Ishikawa (cell line): ENCODE measurements around the gene NRXN3.

Source experiments
- CEBPB ChIP-seq: IDR thresholded peaks from 2 replicates; pipeline ENCODE4 v1.6.1; 2012
- CREB1 ChIP-seq: IDR thresholded peaks from 2 replicates; pipeline ENCODE4 v1.6.1; 2012; ENCODE audit warnings: low read depth
- EGR1 ChIP-seq: IDR thresholded peaks from 2 replicates; pipeline ENCODE4 v1.6.1; 2012
- EP300 ChIP-seq: IDR thresholded peaks from 2 replicates; pipeline ENCODE4 v1.6.1; 2012; ENCODE audit warnings: borderline replicate concordance
- FOXM1 ChIP-seq: IDR thresholded peaks from 2 replicates; pipeline ENCODE4 v1.6.1; 2012; ENCODE audit warnings: low read depth, borderline replicate concordance
- NFIC ChIP-seq: IDR thresholded peaks from 2 replicates; pipeline ENCODE4 v1.6.1; 2012
- RAD21 ChIP-seq: IDR thresholded peaks from 2 replicates; pipeline ENCODE4 v1.6.1; 2012; ENCODE audit warnings: low read depth
- REST ChIP-seq: IDR thresholded peaks from 2 replicates; pipeline ENCODE4 v1.6.1; 2012; ENCODE audit warnings: low read depth, mild to moderate bottlenecking
- TAF1 ChIP-seq: IDR thresholded peaks from 2 replicates; pipeline ENCODE4 v1.6.1; 2012; ENCODE audit warnings: low read depth, mild to moderate bottlenecking
- TCF12 ChIP-seq: IDR thresholded peaks from 2 replicates; pipeline ENCODE4 v1.6.1; 2012; ENCODE audit warnings: low read depth
- TEAD4 ChIP-seq: IDR thresholded peaks from 2 replicates; pipeline ENCODE4 v1.6.1; 2012
- YY1 ChIP-seq: IDR thresholded peaks from 2 replicates; pipeline ENCODE4 v1.6.1; 2012; ENCODE audit warnings: low read depth
- ZBTB7A ChIP-seq: IDR thresholded peaks from 2 replicates; pipeline ENCODE4 v1.6.1; 2012; ENCODE audit warnings: low read depth
- TF ChIP-seq, protein P1 (sequence below): IDR thresholded peaks from 2 replicates; pipeline ENCODE4 v1.6.1; 2012
- TF ChIP-seq, protein P2 (sequence below): IDR thresholded peaks from 2 replicates; pipeline ENCODE4 v1.6.1; 2012

Gene NRXN3

GRCh38 chr14:78383060-78383459 lies 212.9 kb downstream of the NRXN3 start:
- TF ChIP-seq TCF12 (no peak), CEBPB (no peak), CREB1 (no peak), EP300 (no peak), FOXM1 (no peak), YY1 (no peak), ZBTB7A (no peak)
- TF ChIP-seq, protein P1, sequence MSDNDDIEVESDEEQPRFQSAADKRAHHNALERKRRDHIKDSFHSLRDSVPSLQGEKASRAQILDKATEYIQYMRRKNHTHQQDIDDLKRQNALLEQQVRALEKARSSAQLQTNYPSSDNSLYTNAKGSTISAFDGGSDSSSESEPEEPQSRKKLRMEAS, result no peak

GRCh38 chr14:78398216-78398615 lies 228.0 kb downstream of the NRXN3 start:
- TF ChIP-seq, protein P1, result no peak
- TF ChIP-seq NFIC (no peak), CREB1 (no peak)

- TF ChIP-seq TAF1 (no peak), REST (peak; percentile 91), CEBPB (no peak), NFIC (no peak), ZBTB7A (no peak), CREB1 (no peak), YY1 (no peak)
- TF ChIP-seq, protein P1, result no peak
Observed at GRCh38 chr14:78399316-78399889, 229.2 kb downstream of the NRXN3 start.

- TF ChIP-seq ZBTB7A (no peak), EGR1 (no peak), RAD21 (no peak), YY1 (no peak), REST (no peak), CEBPB (no peak), CREB1 (no peak)
- TF ChIP-seq, protein P2, sequence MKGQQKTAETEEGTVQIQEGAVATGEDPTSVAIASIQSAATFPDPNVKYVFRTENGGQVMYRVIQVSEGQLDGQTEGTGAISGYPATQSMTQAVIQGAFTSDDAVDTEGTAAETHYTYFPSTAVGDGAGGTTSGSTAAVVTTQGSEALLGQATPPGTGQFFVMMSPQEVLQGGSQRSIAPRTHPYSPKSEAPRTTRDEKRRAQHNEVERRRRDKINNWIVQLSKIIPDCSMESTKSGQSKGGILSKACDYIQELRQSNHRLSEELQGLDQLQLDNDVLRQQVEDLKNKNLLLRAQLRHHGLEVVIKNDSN, result no peak
- TF ChIP-seq, protein P1, result no peak
Observed at GRCh38 chr14:78401866-78402265, 231.7 kb downstream of the NRXN3 start.

- TF ChIP-seq TEAD4, result no peak
- no peak for TF ChIP-seq NFIC
- no peak for TF ChIP-seq CEBPB
- no peak for TF ChIP-seq TAF1
- no peak for TF ChIP-seq YY1
- TF ChIP-seq TCF12, result no peak
- no peak for TF ChIP-seq RAD21
- TF ChIP-seq REST, result no peak
- no peak for TF ChIP-seq ZBTB7A
- no peak for TF ChIP-seq CREB1
- no peak for TF ChIP-seq FOXM1
- TF ChIP-seq, protein P1, result no peak
- TF ChIP-seq, protein P2, result no peak
- TF ChIP-seq EGR1, result no peak
- TF ChIP-seq EP300, result no peak
Observed at GRCh38 chr14:78403278-78403815, 233.2 kb downstream of the NRXN3 start.
